BE2C (cell line): ENCODE results near the gene TDRD12.
"Not testable (repeated sequence)": the region's sequence is repeated elsewhere in the genome, so short reads cannot be mapped to it uniquely, and the experiment has no call there.

ENCODE experiments used
- DNase-seq: peaks from one replicate; pipeline ENCODE4 v3.0.0-alpha.2; 2020
- H3K27me3 ChIP-seq: fragments of 250-450 bp; sonication (Bioruptor Pico); 2 replicates; pipeline ENCODE4 v1.5.1; 2020; ENCODE audit warnings: mild to moderate bottlenecking
- H3K36me3 ChIP-seq: fragments of 250-450 bp; sonication (Bioruptor Pico); 2 replicates; pipeline ENCODE4 v1.5.1; 2020; ENCODE audit warnings: mild to moderate bottlenecking
- H3K4me1 ChIP-seq: fragments of 250-450 bp; sonication (Bioruptor Pico); 2 replicates; pipeline ENCODE4 v1.5.1; 2020
- H3K4me3 ChIP-seq: 2 replicates; pipeline ENCODE4 v1.5.1; 2011; ENCODE audit warnings: low read depth, low read length
- H3K9me3 ChIP-seq: fragments of 250-450 bp; sonication (Bioruptor Pico); 2 replicates; pipeline ENCODE4 v1.5.1; 2020
- TF ChIP-seq, protein P1 (sequence below): IDR thresholded peaks from 2 replicates; pipeline ENCODE4 v1.5.1; 2012; ENCODE audit warnings: mild to moderate bottlenecking, low read depth, low read length

The TDRD12 gene

DNA sequence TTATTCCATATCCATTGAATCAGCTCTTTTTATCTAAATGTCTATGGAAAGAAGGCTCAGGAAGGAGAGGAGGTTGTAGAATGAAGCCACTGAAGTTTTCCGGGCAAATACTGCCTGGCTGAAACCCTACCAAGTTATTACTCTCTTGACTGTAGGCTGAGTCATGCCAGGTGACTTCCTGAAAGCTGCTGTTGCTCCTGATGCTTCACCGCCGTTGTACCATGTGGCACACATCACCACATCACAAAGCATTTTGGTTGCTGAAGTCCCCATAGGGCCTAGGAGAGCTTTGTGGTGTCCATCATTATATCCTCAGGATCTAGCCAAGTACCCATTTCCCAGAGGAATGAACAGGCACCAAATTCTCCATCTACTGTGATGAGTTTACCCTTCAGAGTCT is 11.1 kb upstream of the TDRD12 start:
- H3K27me3 ChIP-seq, result no peaks in the 10 kb centered on the region
- peaks cover 9% of the 10 kb centered on the region; the same call in 1 of the 2 replicates for H3K9me3 ChIP-seq
- H3K36me3 ChIP-seq, result peaks cover 24% of the 10 kb centered on the region
- DNase-seq, result no peak
- TF ChIP-seq, protein P1, sequence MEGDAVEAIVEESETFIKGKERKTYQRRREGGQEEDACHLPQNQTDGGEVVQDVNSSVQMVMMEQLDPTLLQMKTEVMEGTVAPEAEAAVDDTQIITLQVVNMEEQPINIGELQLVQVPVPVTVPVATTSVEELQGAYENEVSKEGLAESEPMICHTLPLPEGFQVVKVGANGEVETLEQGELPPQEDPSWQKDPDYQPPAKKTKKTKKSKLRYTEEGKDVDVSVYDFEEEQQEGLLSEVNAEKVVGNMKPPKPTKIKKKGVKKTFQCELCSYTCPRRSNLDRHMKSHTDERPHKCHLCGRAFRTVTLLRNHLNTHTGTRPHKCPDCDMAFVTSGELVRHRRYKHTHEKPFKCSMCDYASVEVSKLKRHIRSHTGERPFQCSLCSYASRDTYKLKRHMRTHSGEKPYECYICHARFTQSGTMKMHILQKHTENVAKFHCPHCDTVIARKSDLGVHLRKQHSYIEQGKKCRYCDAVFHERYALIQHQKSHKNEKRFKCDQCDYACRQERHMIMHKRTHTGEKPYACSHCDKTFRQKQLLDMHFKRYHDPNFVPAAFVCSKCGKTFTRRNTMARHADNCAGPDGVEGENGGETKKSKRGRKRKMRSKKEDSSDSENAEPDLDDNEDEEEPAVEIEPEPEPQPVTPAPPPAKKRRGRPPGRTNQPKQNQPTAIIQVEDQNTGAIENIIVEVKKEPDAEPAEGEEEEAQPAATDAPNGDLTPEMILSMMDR, result no peak
- H3K4me3 ChIP-seq, result no peak overlapping the region
- H3K4me1 ChIP-seq, result no peaks in the 10 kb centered on the region

DNA sequence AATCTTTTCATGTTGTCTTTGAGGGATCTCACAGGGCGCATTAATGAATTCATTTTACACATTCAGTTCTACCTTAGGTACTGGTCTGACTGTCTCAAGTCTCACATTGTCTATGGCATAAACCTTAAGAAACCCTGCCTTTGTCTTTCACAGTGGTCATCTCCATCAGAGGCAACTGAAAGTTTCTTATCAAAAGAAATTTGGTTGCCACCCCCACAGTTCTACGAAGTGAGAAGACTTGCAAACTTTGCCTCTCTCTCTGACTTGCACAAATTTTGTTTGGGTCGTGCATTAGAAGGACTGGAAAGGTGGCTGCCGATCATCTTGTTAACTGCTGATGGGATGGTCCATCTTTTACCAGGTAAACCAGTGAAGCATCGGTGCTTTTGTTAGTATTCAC is 10.5 kb upstream of the TDRD12 start:
- Histone ChIP-seq H3K36me3 (peaks cover 22% of the 10 kb centered on the region), H3K4me3 (no peak overlapping the region), H3K27me3 (no peaks in the 10 kb centered on the region), H3K9me3 (peaks cover 9% of the 10 kb centered on the region; the same call in 1 of the 2 replicates), H3K4me1 (no peaks in the 10 kb centered on the region)
- TF ChIP-seq, protein P1, result no peak
- DNase-seq, result no peak

DNA sequence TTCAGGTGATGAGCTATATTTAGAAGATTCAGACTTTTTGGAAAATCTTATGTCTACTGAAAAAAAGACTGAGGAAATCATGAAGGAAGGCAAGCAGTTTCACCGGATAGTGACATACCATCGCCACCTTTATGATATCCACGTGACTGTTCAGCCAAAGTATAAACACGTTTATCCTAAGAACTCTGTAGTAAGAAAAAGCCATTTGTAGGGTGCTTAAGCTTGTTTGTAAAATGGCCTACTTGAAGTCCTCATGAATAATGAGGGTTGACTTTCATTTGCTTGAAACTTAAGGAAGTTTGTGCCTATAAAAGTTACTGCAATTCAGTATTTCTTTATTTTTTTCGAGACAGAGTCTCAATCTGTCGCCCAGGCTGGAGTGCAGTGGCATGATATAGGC is 7.8 kb upstream of the TDRD12 start:
- TF ChIP-seq, protein P1, result no peak
- peaks cover 11% of the 10 kb centered on the region for H3K36me3 ChIP-seq

DNA sequence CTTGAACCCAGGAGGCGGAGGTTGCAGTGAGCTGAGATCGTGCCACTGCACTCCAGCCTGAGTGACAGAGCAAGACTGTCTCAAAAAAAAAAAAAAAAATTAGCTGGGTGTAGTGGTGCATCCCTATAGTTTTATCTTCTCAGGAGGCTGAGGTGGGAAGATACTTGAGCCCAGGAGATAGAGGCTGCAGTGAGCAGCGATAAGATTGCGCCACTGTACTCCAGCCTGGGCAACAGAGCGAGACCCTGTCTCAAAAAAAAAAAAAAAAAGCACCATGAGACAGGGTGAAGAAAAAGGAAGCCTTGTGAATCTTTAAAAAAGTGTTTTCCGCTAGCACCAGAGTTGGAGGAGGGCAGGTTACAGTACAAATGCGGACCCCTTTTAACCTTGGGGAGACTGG is 3.4 kb upstream of the TDRD12 start:
- not testable (repeated sequence) for H3K4me3 ChIP-seq, DNase-seq, H3K36me3 ChIP-seq, H3K4me1 ChIP-seq, H3K27me3 ChIP-seq, H3K9me3 ChIP-seq

More for the DNA sequence above, 7.8 kb upstream of the TDRD12 start:
- Histone ChIP-seq H3K4me3 (no peak overlapping the region), H3K27me3 (no peaks in the 10 kb centered on the region), H3K9me3 (no peaks in the 10 kb centered on the region), H3K4me1 (no peaks in the 10 kb centered on the region)
- no peak for DNase-seq

DNA sequence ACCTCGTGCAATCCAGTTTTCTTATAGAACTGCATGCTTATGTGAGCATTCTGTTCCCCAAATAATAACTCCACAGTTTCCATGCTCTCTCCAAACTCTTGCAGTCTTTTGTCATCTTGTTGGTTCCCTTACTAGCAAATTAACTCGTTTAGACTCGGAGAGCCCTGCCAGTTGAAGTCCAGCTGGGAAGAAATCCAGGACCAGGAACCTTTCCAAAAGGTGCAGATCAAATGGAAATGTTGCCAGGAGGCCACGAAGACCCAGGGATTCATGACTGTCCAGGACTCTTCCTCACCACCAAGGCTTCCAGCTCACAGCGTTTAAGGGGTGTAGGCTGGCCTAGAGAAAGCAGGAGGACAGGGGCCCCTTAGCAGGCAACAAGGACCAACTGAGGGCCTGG is 2.1 kb upstream of the TDRD12 start:
- H3K4me3 ChIP-seq, result no peak overlapping the region
- TF ChIP-seq, protein P1, result no peak
- no peak for DNase-seq
- no peaks in the 10 kb centered on the region for H3K9me3 ChIP-seq
- peaks cover 3% of the 10 kb centered on the region for H3K36me3 ChIP-seq
- H3K27me3 ChIP-seq, result no peaks in the 10 kb centered on the region
- H3K4me1 ChIP-seq, result no peaks in the 10 kb centered on the region

DNA sequence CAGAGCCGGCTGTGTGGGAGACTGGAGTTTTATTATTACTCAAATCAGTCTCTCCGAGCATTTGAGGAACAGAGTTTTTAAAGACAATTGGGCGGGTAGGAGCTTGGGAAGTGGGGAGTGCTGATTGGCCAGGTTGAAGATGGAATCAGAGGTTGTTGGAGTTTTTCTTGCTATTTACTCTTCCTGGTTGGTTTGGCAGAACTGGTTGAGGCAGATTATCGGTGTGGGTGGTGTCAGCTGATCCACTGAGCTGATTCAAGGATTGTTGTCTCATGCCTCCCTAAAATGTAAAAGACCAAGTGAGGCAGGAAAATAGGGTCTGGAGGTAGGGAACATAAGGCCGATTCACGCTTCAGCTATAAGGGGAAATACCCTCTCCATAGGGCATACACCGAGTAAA is 1.3 kb upstream of the TDRD12 start:
- H3K4me3 ChIP-seq, result no peak overlapping the region
- H3K4me1 ChIP-seq, result no peaks in the 10 kb centered on the region
- DNase-seq, result no peak
- H3K36me3 ChIP-seq, result no peaks in the 10 kb centered on the region; the same call in 1 of the 2 replicates
- TF ChIP-seq, protein P1, result no peak
- H3K9me3 ChIP-seq, result no peaks in the 10 kb centered on the region
- no peaks in the 10 kb centered on the region for H3K27me3 ChIP-seq
